HG03103 (cell line): ENCODE results near the gene ANGEL1.

ENCODE experiments used
- ATAC-seq: cut with Tn5 transposase; IDR thresholded peaks from one replicate; pipeline ENCODE4 v1.9.1; 2021; ENCODE audit warnings: low read depth; ENCODE audit not compliant: unreplicated experiment

ANGEL1 gene

DNA sequence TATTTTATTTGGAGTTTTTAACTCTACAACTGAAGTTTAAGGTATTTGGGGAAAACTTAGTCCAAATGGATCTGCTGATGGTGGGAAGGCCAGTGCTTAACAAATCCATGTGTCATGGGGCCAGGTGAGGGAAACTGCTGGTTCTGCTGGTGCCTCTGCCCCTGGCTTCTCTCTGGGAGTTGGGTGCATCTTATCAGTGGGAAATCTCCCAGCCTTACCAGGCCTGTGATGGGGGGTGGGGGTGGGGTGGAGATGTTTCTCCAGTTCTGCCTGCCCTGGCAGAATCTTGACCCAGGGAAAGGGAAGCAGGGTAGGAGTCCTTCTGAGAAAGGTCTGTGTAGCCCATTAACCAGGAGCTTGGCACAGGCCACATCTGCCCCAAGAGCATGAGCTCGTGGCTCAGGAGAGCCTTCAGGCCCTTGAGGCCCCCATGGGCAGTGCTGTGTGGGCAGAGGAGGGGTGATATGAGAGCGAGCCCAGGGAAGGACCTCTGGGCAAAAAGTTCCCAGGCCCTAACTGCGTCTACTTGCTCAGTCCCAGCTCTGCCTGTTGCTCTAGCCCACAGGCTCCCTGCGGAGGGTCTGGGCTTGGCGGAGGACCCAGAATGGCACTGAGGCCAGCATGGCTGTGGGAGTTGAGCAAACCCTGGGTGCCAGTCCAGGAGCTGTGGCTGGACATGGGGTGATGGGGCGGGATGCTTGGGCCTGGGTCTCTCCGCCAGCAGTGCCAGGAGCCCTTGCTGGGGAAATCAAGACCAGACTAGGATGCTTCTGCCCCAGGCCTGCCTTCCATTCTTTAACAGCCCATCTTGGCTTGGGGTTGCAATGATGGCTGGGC, 33.2 kb downstream of the ANGEL1 start:
- no peak for ATAC-seq

DNA sequence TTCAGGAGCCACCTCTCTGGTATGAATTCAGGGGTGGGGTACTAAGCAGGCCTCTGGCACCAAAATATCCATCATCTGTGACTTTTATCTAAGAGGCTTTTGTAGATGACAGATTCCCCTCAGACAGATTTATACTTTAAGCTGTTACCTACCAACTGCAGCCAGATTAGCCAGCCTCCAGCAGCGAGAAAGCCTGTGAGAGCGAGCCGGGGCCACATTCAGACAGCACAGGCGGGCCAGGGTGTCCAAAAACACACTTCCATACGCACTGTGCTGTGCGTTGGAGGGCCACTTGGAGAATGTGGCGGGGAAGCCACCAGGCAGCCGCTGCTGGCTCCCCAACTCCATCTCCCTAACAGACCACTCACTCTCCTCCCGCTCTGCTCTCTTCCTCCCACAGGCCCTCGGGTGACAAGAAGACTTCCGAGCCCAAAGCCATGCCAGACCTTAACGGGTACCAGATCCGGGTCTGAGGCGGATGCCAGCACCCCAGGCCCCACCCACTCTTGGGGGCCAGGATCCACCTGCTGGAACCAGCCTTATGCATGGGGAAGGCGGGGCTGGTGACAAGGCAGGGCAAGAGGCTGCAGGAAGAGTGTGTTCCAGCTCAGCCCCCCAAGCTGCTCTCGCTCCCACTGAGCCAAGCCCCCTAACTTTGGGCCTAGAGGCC, 34.0 kb downstream of the ANGEL1 start:
- ATAC-seq, result no peak

DNA sequence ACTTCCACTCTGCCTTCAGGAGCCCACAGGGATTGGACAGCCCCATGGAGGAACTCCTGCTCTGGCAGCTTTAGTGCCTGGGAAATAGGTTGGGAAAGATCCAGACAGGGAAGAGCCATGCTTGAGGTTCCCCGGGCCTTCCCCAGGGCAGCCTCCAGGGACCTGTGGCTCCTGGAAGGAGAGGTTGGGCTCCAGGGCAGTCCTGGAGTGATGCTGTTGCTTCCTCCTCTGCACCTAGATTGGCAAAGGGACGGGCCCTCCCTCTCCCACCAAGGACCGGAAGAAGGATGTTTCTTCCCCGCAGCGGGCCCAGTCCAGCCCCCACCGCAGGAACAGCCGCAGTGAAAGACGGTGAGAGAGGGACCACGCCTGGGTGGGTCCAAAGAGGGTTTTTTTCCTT, 35.0 kb downstream of the ANGEL1 start:
- no peak for ATAC-seq

DNA sequence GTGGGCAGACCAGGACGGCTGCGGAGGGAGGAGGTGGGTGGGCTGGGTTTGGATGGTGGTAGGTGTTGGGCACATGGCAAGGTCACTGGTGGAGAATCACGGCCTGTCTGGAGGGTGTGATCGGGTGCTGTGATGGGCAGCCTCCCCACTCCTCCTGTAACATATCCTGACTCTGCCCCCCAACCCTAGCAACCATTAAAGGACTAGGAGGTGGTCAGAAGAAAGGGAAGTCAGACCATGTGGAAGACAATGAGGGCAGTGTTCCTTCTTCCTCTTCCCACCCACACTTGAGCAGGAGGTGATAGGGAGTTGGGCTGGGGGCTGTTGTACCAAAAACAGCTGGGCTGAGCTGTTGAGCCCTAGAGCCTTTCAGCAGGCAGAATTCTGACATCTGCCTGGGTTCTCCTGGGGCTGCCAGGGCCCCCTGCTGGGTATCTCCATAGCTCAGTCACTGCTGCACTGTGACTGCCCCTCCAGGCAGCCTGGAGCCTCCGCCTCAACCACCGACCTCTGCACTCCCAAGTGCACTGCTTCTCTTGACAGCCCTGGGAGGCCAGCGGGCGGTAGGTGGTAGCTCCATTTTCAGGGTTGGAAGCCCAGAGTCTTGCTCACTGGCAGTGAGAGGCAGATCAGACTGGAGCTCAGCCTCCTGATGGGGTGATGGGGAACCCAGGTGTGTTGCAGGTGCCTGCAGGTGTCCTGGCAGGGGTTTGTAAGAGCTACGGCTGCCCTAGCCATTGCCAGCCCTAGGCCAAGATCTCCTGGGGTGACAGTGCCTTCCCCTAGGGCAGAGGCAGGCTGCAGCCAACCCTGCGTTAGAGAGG, 36.0 kb downstream of the ANGEL1 start:
- no peak for ATAC-seq

DNA sequence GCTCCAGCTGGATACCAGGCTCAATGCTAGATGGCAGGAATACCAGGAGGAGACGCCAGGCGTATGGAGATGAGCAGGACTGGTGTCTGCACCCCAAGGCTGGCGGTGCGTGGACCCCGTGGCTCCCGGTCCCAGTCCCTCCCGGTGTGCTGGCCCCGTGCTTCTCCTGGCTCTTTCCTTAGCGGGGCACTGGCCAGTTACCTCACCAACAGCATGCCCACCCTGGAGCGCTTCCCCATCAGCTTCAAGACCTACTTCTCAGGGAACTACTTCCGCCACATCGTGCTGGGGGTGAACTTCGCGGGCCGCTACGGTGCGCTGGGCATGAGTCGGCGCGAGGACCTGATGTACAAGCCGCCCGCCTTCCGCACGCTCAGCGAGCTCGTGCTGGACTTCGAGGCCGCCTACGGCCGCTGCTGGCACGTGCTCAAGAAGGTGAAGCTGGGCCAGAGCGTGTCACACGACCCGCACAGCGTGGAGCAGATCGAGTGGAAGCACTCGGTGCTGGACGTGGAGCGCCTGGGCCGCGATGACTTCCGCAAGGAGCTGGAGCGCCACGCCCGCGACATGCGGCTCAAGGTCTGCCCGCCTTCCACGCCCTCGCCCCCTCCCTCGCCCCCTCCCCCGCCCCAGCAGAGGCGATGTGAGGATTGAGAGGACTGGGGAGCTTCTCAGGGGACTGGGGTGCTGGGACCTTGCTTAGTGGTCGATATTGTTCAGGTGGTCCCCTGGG, 36.8 kb downstream of the ANGEL1 start:
- ATAC-seq, result no peak

DNA sequence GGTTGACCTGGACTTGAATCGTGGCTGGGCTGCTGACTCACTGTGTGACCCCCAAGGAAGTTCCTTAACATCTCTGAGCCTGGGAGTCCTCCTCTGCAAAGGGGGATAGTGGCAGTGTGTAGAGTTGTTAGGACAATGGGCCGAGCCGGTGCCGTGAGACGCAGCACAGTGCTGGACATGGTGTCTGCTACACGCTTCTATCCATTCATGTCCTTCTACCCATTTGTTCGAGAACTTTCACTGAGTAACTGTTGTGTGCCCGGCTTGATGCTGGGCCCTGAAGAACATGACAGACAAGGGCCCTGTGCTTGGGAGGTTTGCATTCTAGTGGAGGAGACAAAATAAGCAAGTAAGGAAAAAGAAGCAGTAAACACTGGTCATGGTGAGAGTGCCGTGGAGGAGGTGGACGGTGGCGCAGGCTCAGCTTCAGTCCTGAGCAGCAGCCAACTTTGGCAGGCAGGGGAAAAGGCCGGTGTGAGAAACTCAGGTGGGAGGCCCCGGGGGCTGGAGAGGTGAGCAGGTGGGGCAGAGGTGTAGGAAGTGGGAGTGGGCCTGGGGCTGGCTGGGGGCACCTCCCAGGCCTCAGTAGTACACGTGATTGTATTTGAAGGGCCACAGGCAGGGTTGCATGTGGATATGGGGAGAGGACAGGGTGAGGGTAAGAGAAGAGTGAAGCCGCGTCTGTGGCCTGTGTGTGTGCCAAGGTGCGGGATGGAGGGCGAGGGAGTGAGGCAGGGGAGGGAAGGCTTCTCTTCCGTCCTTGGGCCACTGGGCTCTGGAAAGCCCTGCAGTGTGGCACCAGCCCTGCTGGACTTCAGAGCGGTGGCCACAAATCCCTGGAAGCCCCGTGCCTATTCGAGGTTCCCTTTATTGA, 37.6 kb downstream of the ANGEL1 start:
- ATAC-seq, result no peak

DNA sequence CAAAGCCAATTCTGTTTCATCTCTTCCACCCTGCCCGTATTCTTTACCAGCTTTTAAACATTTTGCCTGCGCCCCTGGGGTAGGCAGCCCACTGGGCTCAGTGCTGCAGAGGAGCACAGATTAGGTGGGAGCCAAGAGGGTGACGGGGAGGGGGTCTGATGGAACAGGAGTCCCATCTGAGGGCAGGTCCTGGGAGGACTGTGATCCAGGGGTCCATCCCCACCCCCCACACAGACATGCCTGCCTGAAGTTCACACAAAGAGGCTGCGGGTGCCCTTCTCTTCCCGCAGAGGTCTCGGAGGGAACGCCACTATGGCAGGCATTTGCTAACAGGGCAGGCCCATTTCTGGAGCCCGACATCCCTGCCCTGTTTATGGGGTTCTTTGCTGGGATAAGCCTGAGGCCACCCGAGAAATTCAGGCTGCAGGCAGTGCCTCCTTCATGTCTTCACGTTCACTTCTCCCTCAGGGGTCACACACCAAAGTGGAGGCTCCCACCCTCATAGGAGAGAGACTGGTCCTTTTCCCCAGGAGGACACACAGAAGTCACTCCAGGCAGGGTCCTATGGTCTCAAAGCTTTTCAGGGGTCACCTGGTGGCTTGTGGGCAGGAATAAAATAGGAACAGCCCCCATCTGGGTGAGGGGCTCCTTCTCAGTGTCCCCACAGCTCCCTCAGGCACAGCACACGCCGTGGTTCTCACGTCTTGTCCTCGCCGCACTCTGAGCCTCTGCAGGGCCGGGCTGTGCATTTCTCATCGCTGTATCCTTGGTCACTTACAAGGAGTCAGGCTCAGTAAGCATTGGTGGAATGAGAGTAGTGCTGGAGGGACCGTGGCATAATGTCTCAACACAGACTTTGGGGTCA, 38.5 kb downstream of the ANGEL1 start:
- ATAC-seq, result no peak

DNA sequence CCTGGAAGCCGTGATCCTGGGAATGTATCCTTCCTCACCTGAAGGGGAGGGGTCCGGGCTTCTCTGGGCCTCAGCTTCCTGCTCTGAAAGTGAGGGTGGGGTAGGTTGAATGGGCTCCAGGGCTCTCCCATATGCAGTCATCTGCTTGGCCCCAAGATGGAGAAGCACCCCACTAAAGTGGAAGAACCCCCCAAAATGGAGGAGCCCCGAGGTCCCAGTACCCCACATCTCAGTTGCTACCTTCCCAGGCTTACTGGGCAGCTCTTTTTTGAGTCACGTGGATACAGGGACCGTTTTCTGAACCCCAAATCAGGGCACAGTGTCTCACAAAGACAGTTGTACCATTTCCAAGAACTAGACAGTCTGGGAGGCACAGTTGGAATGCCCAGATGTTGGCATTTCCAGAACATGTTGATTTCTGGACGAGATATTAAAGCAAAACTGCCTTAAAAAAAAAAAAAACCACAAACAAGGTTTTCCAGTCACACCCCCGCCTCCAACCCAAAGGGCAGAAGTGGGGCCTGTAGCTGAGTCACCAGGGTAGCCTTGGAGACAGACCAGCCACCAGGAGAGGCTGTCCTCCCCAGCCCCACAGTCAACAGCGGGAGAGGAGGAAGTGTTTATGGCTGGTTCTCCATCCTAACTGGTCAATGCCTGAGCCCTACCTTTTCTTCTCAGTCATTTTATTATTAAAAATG, 39.3 kb downstream of the ANGEL1 start:
- no peak for ATAC-seq

DNA sequence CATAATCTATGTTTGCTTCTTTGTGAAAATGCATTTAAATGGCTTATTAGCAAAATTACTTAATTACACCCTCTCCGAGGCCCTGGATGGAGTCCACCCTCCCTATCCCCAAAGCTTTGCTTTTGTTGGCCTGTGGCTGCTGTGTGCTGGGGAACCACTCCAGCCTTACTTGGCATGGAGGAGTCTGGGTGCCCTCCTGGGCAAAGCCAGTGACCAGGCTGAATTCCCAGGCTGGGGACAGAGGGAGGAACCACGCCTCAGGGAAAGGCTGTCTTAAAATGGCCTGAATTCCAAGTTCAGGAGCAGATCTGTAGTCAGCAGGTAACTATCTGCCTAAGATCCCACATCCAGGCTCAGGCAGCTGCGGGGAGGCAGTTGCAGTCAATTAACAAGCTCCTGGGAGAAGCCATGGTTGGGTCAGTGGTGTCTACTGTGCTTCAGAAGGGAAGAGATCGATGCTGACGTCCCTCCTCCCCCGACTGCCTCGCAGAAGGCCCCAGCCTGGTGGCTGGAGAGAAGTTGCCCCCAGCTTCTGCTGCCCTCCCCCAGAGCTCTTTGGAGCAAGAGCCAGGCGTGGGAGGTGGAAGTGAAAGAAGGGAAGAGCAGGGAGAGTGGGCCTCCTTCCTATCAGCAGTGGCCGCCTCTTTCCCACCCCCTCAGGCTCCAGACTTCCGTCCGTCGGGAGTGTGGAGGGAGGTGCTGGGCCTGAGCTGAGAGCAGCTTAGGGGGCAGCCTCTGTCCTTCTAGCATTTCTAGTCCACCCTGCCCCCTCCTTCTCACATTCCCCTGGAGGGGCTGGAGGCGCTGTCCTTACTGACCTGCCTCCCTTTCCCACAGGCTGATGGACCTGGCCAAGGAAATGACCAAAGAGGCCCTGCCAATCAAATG, 40.1 kb downstream of the ANGEL1 start:
- no peak for ATAC-seq

DNA sequence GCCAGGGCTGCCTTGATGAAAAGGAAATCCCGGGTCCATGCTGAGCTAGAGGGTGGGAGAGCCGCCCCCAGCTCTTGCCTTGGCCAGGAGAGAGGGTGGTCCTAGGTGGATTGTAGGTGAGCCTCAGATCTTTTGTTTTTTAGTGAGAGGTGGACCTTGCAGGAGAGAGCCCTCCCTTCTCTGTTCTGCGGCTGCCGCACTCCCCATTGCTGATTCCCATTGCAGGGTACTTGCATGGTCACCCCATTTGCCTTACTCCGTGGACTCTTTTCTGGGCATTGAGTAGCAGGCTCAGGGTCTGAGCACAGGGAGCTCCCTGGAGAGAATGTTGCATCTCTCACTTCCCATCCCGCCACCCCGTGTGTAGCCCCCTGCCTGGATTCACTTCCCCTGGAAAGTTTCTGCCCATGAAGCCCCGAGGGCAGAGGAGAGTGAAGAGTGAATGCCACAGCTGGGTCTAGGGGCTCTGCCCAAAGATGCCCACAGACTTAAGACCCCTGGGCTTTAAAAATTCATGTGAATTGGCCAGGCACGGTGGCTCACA, 41.2 kb downstream of the ANGEL1 start:
- no peak for ATAC-seq

DNA sequence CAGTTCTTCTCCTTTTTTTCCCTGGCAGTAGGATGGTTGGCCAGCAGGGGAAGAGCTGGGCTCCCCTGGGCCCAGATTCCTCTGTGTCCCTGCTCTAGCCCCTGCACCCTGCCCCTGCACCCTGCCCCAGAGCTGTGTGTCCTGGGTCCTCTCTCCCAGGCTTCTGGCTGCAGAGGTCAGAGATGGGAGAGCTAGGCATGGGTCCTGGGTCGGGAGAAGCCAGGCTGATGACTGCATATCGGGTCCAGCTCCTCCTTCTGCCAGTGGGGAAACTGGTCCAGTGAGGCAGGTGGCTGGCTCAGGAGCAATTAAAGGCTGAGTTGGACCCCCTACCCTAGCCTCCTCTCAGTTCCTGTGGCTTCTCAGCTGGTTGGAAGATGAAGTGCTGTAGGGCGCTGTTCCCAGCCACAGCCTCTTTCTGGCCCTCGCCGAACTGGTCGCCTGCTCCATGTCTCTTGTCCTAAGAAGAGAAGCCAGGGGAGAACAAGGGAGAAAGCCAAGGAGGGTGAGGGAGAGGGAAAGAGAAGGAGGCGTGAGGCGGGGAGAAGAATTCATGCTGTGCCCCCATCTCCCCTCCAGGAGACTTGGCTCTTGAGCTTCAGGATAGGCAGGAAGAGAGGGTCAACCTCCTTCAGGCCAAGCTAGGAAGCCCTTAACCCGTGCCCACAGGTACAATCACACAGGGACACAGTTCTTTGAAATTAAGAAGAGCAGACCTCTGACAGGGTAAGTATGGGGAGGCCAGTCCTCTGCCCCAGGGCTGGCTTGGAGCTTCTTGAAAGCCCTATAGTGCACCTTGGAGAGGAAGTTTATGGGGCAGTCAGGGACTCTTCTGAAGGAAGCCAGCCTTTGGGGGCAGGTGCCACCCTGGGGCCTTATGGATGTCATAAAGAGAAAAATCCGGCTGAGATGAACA, 41.9 kb downstream of the ANGEL1 start:
- ATAC-seq, result no peak

DNA sequence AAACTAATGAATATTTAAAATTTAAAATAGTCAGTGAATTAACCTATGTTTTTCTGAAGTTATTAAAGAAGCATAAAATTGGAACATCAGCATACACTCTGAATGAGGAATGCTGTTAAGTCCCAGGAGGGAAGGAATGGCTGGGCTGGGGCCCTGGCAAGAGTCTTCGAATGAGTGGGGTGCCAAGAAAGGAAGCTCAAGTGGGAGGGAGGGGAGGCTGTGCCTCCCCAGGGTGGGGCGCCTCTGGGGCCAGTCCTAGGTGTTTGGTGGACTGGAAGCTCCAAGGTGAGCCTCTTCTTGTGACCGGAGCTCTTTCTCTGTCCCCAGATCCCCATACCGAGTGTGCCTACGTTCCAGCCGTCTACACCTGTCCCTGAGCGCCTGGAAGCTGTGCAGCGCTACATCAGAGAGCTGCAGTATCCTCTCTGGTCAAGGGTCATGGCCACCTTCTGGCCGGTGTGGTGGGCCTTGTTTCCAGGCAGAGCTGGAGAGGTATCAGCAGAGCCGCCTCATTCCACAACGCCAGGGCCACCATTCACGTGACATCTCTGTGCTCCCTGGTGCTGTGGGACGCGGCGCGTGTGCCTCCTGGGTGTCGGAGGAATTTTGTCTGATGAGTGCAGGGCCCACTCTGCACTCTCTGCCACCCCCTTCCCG, 42.9 kb downstream of the ANGEL1 start:
- ATAC-seq, result no peak

DNA sequence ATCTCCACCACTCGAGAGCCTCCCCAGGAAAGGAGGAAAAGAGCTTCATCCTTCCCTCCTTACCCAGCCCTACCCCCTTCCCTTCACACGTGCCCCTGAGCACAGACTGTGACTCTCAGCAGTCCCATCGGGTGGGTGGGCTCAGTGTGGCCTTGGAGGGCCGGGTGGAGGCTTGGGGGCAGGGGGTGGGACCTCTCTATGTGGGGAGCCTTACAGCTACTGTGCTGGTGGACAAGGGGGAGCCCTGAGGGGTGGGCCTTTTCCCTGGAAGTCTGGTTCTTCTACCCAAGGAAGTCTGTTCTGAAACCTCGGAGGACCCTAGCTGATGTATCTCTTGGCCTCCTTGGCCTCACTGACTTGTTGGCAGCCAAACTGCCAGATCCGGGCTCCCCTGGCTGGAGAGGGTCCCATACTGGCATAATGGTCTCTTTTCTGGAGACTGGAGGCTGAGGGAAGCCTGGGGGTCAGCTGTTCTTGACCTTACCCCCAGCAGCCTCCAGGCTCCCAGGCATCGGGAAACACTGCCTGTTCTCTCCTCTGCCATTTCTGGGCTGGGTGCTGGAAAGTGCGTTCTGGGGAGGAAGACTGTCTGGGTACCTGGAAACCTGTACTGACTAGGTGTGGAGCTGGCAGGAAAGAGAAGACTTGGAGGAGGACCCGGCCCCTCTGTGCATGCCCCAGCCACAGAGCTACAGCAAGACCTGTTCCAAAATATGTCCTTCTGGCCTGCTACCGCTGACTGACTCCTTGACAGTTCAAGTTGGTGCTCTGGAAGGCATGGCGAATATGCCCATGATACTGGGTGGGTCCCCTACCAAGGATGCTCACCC, 43.8 kb downstream of the ANGEL1 start:
- ATAC-seq, result no peak
